A673 (cell line): Measurements from ENCODE around the gene CFAP46.

Experiments used
- CTCF ChIP-seq: fragments of 300-800, 200-600 bp; sonication (generic); conservative IDR thresholded peaks from 2 replicates; pipeline ENCODE4 v1.5.1; 2017; ENCODE audit warnings: low read depth, mild to moderate bottlenecking, antibody characterized with exemption, low read length, moderate library complexity, mixed read lengths
- EZH2 ChIP-seq: fragments of 200-600 bp; sonication (generic); IDR thresholded peaks from 2 replicates; pipeline ENCODE4 v1.6.1; 2017; ENCODE audit warnings: borderline replicate concordance, low read depth, mild to moderate bottlenecking, mixed read lengths, antibody characterized with exemption, low read length; ENCODE audit not compliant: poor library complexity, severe bottlenecking

GRCh38 chr10:132926070-132926469 is 16.3 kb downstream of the CFAP46 start:
- no peak for TF ChIP-seq CTCF
- no peak for TF ChIP-seq EZH2
